Mucosa of rectum (tissue), 2 donors: ENCODE measurements around the gene DLX3.
A peak's percentile ranks its signal among the peaks of the same experiment; 100 is the strongest.
"Not testable (repeated sequence)": the region's sequence is repeated elsewhere in the genome, so short reads cannot be mapped to it uniquely, and the experiment has no call there.

Experiments used
- H3K27ac ChIP-seq, 2 donors: one replicate each; pipeline ENCODE4 v1.7.0; 2013; ENCODE audit warnings: inconsistent platforms in 2 of 2, low read depth in 2 of 2, low read length in 2 of 2
- H3K27me3 ChIP-seq, 2 donors: one replicate each; pipeline ENCODE4 v1.7.0; 2013; ENCODE audit warnings: low read length in 2 of 2; ENCODE audit not compliant: control insufficient read depth in 2 of 2, insufficient read depth in 2 of 2
- H3K36me3 ChIP-seq, 2 donors: one replicate each; pipeline ENCODE4 v1.7.0; 2013; ENCODE audit warnings: low read length in 2 of 2; ENCODE audit not compliant: control insufficient read depth in 2 of 2, insufficient read depth in 2 of 2
- H3K4me1 ChIP-seq, 2 donors: one replicate each; pipeline ENCODE4 v1.7.0; 2013; ENCODE audit warnings: low read length in 2 of 2, mild to moderate bottlenecking in 1 of 2; ENCODE audit not compliant: control insufficient read depth in 2 of 2, insufficient read depth in 2 of 2
- H3K4me3 ChIP-seq, 2 donors: one replicate each; pipeline ENCODE4 v1.7.0; 2013; ENCODE audit warnings: low read length in 2 of 2
- H3K9ac ChIP-seq, 2 donors: one replicate each; pipeline ENCODE4 v1.7.0; 2013; ENCODE audit warnings: low read length in 2 of 2, low read depth in 1 of 2, mild to moderate bottlenecking in 1 of 2
- H3K9me3 ChIP-seq, 2 donors: one replicate each; pipeline ENCODE4 v1.7.0; 2013; ENCODE audit warnings: low read length in 2 of 2; ENCODE audit not compliant: control insufficient read depth in 2 of 2
- donor health status: healthy.
- donor health status: Normal muscosa, but diverticular disease.

Gene DLX3

DNA sequence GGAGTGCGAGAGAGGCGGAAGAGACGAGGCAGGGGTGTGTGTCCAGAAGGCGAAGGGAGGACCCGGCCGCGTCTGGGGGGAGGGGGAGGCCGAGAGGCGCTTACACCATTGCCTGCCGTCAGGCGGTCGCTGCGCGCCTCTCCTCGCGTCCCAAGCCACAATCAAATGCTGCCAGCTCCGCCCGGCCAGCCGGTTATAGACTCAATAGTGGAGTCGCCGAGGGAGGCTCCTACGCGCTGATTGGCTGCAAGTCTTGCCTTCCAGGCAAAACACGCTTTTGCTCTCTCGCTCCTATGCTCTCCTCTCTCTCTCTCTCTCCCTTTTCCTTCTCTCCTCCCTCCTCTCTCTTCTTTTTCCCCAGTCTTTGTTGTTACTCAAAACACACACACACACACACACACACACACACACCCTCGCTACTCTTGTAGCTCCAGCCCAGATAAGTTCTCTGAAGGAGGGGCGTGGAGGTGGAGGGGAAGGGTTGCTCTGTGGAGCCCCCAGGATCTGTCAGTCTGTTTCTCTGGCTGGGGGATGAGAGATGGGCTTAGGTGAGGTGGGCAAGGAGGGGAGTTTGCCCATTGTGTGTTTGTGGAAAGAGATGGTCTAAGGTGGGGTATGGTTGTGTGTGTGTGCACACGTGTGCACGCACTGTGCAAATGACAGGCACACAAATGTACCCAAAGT is at the start of gene DLX3:
TSS of gene DLX3 (minus strand) at position 170 of the 684 bp plus-strand sequence. CDS start 226 bp downstream, outside the sequence.
- no peaks in the 10 kb centered on the region for H3K9me3 ChIP-seq
- no peak within 1 kb of the TSS for H3K9ac ChIP-seq
- no peak within 1 kb of the TSS for H3K27ac ChIP-seq
- peaks cover 4 to 30% of the 10 kb centered on the region in 2 donors for H3K4me1 ChIP-seq
- peak within 1 kb of the TSS in 1 of 2 donors; percentile 20 for H3K4me3 ChIP-seq
- peaks cover 58 to 66% of the 10 kb centered on the region in 2 donors for H3K27me3 ChIP-seq
- H3K36me3 ChIP-seq, result no peaks in the 10 kb centered on the region

DNA sequence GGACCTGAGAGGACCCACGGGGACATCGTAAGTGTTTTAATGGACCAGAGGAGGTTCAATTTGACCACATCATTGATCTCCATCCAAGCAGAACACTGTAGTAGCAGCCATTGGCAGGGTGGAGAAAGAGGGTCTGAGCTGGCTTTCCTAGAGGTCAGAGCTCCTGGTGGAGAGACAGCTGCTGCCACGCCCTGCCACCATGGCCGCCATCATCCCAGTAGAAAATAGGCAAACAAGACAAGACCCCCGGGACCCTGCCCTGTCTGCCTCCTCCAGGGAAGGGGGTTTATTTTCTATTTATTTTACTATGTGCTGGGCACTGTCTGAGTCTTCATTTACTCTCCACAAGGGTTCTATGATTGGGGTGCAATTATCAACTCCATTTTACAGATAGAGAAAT is 49.5 kb upstream of the DLX3 start:
- Histone ChIP-seq H3K27me3 (no peaks in the 10 kb centered on the region), H3K4me3 (no peak overlapping the region), H3K9me3 (no peaks in the 10 kb centered on the region), H3K36me3 (no peaks in the 10 kb centered on the region), H3K27ac (no peak overlapping the region), H3K4me1 (peaks cover 0 to 22% of the 10 kb centered on the region in 2 donors), H3K9ac (no peak overlapping the region)

DNA sequence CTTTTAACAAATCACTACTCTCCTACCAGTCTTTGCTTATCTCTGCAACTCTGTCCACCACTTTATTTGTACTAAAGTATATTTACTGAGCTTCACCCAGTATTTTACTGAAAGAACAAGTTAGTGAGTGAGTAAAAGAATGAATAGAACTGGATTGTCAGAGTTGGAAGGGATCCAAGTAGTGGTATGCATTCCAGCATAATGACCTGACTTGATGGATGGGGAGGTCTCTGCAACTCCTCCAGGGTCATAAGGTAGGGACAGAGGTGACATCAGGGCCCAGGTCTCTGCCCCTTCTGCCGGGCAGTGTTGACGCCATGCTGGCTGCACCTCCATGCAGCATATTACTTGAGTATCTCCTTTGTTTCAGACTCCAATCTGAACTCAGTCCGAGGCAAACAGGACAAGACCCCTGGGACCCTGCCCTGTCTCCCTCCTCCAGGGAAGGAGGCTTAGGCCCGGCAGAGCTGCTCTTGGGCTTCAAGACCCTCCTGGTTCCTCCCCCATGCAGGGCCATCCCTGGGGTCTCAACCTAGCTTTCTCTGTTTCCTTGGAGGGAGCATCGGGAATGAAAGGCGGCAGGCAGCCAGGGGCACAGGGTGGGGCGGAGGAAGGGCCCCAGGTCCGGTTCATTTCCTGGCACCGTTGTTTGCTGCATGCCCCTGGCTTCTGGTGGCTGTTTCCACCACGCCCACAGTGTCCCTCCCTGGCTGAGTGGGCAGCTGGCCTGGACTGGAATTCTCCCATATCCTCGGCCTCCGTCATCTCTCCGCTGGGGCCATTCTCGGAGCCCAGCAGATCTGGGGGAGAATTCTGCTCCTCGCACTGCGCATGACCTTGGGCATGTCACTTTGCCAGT is 48.5 kb upstream of the DLX3 start:
- Histone ChIP-seq H3K4me3 (no peak overlapping the region), H3K27me3 (no peaks in the 10 kb centered on the region), H3K27ac (no peak overlapping the region), H3K4me1 (peaks cover 0 to 22% of the 10 kb centered on the region in 2 donors), H3K36me3 (no peaks in the 10 kb centered on the region), H3K9ac (no peak overlapping the region), H3K9me3 (no peaks in the 10 kb centered on the region)

DNA sequence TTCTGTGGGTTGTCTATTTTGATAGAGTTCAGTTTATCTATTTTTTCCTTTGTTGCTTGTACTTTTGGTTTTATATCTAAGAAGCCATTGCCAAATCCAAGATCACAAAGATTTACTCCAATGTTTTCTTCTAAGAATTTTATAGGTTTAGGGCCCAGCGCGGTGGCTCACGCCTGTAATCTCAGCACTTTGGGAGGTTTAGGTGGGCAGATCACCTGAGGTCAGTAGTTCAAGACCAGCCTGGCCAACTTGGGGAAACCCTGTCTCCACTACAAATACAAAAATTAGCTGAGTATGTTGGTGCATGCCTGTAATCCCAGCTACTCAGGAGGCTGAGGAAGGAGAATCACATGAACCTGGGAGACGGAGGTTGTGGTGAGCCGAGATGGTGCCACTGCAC is 47.2 kb upstream of the DLX3 start:
- Histone ChIP-seq H3K36me3 (no peaks in the 10 kb centered on the region), H3K27ac (no peak overlapping the region), H3K4me1 (peaks cover 0 to 28% of the 10 kb centered on the region in 2 donors), H3K4me3 (no peak overlapping the region), H3K9ac (no peak overlapping the region), H3K27me3 (no peaks in the 10 kb centered on the region), H3K9me3 (no peaks in the 10 kb centered on the region)

DNA sequence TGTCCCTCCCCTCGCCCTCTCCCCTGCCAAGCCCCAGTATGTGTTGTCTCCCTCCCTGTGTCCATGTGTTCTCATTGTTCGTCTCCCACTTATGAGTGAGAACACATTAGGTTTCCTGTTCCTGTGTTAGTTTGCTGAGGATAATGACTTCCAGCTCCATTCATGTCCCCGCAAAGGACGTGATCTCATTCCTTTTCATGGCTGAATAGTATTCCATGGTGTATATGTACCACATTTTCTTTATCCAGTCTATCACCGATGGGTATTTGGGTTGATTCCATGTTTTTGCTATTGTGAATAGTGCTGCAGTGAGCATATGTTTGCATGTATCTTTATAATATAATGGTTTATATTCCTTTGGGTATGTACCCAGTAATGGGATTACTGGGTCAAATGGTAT is 45.5 kb upstream of the DLX3 start:
- not testable (repeated sequence) for H3K27ac ChIP-seq, H3K27me3 ChIP-seq, H3K36me3 ChIP-seq, H3K4me3 ChIP-seq, H3K9me3 ChIP-seq, H3K9ac ChIP-seq
- H3K4me1 ChIP-seq, result peaks cover 6 to 37% of the 10 kb centered on the region in 2 donors

DNA sequence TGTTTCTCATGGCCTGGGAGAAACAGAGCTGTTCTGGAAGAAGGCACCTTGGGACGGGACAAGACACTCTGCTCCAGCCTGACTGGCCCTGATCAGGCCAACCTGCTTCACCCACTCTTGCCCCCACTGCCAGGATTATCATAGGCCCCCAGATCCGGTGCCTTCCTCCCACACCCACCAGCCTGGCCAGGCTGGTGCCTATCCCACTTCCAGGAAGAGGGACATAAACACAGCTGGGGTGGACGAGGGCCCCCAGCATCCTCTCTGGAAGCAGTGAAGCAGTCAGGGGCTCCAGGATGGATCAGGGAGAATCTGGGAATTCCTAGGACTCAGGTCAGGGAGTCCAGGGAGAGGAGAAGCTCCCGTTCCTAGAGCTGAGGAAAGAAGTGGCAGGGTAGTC is 44.0 kb upstream of the DLX3 start:
- no peak overlapping the region for H3K4me3 ChIP-seq
- no peaks in the 10 kb centered on the region for H3K36me3 ChIP-seq
- no peak overlapping the region for H3K27ac ChIP-seq
- no peaks in the 10 kb centered on the region for H3K27me3 ChIP-seq
- H3K9ac ChIP-seq, result no peak overlapping the region
- H3K9me3 ChIP-seq, result no peaks in the 10 kb centered on the region
- H3K4me1 ChIP-seq, result peaks cover 6 to 25% of the 10 kb centered on the region in 2 donors

DNA sequence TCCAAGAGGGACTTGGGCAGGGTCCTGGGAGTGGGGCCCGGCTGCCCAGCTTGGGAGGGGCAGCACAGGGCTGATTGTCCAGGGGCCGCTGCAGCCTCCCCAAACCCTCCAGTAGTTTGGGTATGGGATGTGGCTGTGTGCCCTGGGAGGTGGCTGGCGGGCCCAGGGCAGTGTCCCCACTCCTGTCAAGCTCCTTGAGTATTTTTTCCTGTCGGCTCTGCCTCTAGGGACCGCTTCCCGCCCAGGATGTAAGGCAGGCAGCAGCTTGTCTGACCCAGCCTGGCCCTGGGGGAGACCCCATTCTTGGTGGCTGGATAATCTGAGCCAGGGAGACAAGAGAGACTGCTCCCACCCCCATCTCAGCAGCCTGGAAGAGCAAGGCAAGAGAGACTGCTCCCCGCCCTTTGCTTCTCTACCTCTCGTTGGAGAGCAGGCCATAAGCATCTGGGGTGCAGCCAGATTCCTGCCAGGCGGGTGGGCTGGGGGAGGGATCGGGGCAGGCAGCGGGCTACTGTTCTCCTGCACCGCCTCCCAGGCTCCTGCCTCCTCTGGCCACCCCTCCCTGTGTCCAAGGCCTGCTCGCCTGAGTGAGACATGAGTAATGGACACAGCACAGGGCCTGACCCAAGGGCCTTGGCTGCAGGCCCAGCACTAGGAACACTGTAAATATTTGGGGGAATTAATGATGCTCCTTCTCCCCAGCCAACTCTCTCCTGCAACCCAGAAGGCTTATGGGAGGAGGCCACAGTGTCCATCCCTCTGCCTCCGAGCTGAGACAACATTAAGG is 42.5 kb upstream of the DLX3 start:
- Histone ChIP-seq H3K9ac (peak overlapping the region in 1 of 2 donors; percentile 14), H3K9me3 (no peaks in the 10 kb centered on the region), H3K27ac (peak overlapping the region in 1 of 2 donors; percentile 28), H3K4me1 (peaks cover 6 to 17% of the 10 kb centered on the region in 2 donors), H3K36me3 (no peaks in the 10 kb centered on the region), H3K4me3 (no peak overlapping the region), H3K27me3 (no peaks in the 10 kb centered on the region)

DNA sequence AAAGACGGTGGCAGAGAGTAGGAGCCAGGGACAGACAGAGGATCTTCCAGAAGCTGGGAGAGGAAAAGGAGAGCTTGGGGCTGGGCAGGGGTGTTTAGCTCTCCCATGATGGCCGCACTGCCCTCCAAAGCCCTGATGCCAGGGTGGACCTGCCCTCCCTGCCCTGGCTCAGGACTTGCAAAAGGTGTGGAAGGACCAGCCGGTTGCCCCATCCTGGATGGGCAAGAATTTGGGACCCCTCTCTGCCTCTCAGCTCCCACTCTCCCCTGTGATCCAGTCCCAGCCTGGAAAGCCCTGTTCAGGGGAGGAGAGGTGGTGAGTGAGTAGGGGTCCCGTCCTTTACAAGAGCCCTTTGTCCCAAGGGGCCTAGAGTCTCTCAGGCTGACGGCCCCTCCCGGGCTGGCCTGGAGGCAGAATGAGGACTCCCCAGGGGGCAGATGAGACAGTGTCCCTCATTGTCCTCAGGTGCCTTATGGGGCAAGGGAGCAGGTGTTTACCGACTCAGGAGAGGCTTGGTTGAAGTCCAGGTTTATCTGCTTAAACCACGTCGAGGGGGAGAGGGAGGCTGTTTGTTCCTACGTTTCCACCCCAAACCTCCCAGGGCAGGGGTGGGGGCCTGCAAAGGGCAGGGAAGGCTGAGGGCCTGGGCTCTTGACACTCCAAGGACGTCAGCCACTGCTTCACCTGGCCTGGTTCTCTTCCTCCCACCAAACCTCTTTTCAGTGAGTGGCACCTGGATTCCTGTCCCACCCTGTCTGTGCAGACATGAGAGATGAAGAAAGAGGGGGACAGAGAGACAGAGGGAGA is 41.6 kb upstream of the DLX3 start:
- no peak overlapping the region for H3K4me3 ChIP-seq
- H3K36me3 ChIP-seq, result no peaks in the 10 kb centered on the region
- H3K4me1 ChIP-seq, result peaks cover 6 to 17% of the 10 kb centered on the region in 2 donors
- H3K27me3 ChIP-seq, result no peaks in the 10 kb centered on the region
- no peak overlapping the region for H3K9ac ChIP-seq
- H3K27ac ChIP-seq, result no peak overlapping the region
- H3K9me3 ChIP-seq, result no peaks in the 10 kb centered on the region

DNA sequence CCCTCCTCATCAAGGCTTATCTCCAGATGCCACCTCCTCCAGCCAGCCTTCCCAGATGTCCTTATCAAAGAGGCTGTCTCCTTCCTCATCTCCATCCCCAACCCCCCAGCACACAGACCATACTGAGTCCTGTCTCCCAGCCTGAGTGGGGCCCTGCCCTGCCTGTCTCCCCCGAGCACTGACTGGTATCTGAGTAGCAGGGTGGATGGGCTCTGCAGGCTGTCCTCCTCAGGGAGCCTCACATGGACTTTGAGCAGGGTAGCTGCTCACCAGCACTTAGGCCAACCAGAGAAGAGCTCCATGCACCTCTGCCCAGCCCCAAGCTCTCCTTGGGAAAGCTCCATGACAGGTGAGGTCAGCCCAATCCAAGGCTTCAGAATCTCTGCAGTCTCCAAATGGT is 40.9 kb upstream of the DLX3 start:
- H3K36me3 ChIP-seq, result no peaks in the 10 kb centered on the region
- H3K9me3 ChIP-seq, result no peaks in the 10 kb centered on the region
- no peak overlapping the region for H3K27ac ChIP-seq
- H3K27me3 ChIP-seq, result no peaks in the 10 kb centered on the region
- no peak overlapping the region for H3K9ac ChIP-seq
- H3K4me1 ChIP-seq, result peaks cover 6 to 17% of the 10 kb centered on the region in 2 donors
- H3K4me3 ChIP-seq, result no peak overlapping the region
